Thoracic aorta (tissue), 2 donors: Measurements from ENCODE around the gene CADM4. TPM values are rescaled to one million over a fixed set of nuclear protein-coding genes. Genes with fewer than 3 reads are reported as not detected.
A peak's percentile ranks its signal among the peaks of the same experiment; 100 is the strongest.

Experiments used
- ATAC-seq: fragments of 150-250 bp; one replicate; pipeline ENCODE4 v1.8.0; 2017; ENCODE audit warnings: low read depth; ENCODE audit not compliant: insufficient number of reproducible peaks, low FRiP score
- DNase-seq: peaks from one replicate; pipeline ENCODE4 v3.0.0-alpha.2; 2020; ENCODE audit warnings: low spot score
- H3K27ac ChIP-seq, 2 donors: fragments of 200-600 bp; sonication (generic); 1 replicate in 1 of 2; 2 replicates in 1 of 2; pipeline ENCODE4 v1.5.1; 2016; ENCODE audit warnings: mild to moderate bottlenecking in 2 of 2, moderate library complexity in 2 of 2
- H3K27me3 ChIP-seq: fragments of 200-600 bp; sonication (generic); replicated peaks from 2 replicates; pipeline ENCODE4 v1.6.0; 2016; ENCODE audit warnings: mild to moderate bottlenecking; ENCODE audit not compliant: insufficient read depth
- H3K36me3 ChIP-seq: fragments of 200-600 bp; sonication (generic); one replicate; pipeline ENCODE4 v1.5.1; 2016
- H3K4me1 ChIP-seq, 2 donors: fragments of 200-600 bp; sonication (generic); 1 replicate in 1 of 2; 2 replicates in 1 of 2; pipeline versions ENCODE4 v1.5.1 to v1.6.0; 2016; ENCODE audit warnings: low read depth in 2 of 2, mild to moderate bottlenecking in 1 of 2; ENCODE audit not compliant: control insufficient read depth in 1 of 2
- H3K4me3 ChIP-seq: fragments of 200-600 bp; sonication (generic); 2 replicates; pipeline ENCODE4 v1.5.1; 2016; ENCODE audit warnings: mild to moderate bottlenecking
- H3K9me3 ChIP-seq: fragments of 200-600 bp; sonication (generic); 2 replicates; pipeline ENCODE4 v1.5.1; 2016
- CTCF ChIP-seq: fragments of 200-600 bp; sonication (generic); IDR thresholded peaks from one replicate; pipeline ENCODE4 v1.5.1; 2019; ENCODE audit warnings: antibody characterized with exemption
- total RNA-seq, 2 donors: library from RNA; depleted of rRNA; stranded (reverse); fragments of >200 nt; gene quantifications; one replicate each; pipeline versions ENCODE4 v1.1.0 to v1.2.3, GENCODE V29; 2016

CADM4 gene
- 1 to 10 TPM; 1.9 to 5.6 TPM for total RNA-seq

GRCh38 chr19:43639519-43640423 lies at the start of gene CADM4:
CADM4 (minus strand) TSS chr19:43639850; CDS start chr19:43639790, 60 bp downstream.
- TF ChIP-seq CTCF, result no peak

GRCh38 chr19:43688059-43688701 lies 48.5 kb upstream of the CADM4 start:
- Histone ChIP-seq H3K27me3 (no peaks in the 10 kb centered on the region), H3K4me3 (no peak overlapping the region), H3K9me3 (peaks cover 17% of the 10 kb centered on the region), H3K36me3 (no peaks in the 10 kb centered on the region), H3K4me1 (no peaks in the 10 kb centered on the region), H3K27ac (no peak overlapping the region)
- no peak for TF ChIP-seq CTCF
- ATAC-seq (no peak), DNase-seq (no peak)

More at GRCh38 chr19:43639519-43640423, at the start of gene CADM4:
- ATAC-seq, result no peak
- peaks cover 0 to 9% of the 10 kb centered on the region in 2 donors for H3K4me1 ChIP-seq
- no peaks in the 10 kb centered on the region for H3K27me3 ChIP-seq
- no peaks in the 10 kb centered on the region for H3K9me3 ChIP-seq
- H3K4me3 ChIP-seq, result peak within 1 kb of the TSS; percentile 74
- no peak for DNase-seq
- H3K36me3 ChIP-seq, result no peaks in the 10 kb centered on the region
- H3K27ac ChIP-seq, result no peak within 1 kb of the TSS

GRCh38 chr19:43687660-43687997 lies 48.0 kb upstream of the CADM4 start:
- DNase-seq (no peak), ATAC-seq (no peak)
- Histone ChIP-seq H3K4me1 (no peaks in the 10 kb centered on the region), H3K27me3 (no peaks in the 10 kb centered on the region), H3K27ac (no peak overlapping the region), H3K9me3 (peaks cover 17% of the 10 kb centered on the region), H3K36me3 (no peaks in the 10 kb centered on the region), H3K4me3 (no peak overlapping the region)
- no peak for TF ChIP-seq CTCF

- no peak for DNase-seq
- no peak overlapping the region for H3K27ac ChIP-seq
- TF ChIP-seq CTCF, result no peak
- H3K4me1 ChIP-seq, result no peaks in the 10 kb centered on the region
- ATAC-seq, result no peak
- H3K9me3 ChIP-seq, result no peaks in the 10 kb centered on the region
- H3K4me3 ChIP-seq, result no peak overlapping the region
- H3K36me3 ChIP-seq, result no peaks in the 10 kb centered on the region
- no peaks in the 10 kb centered on the region for H3K27me3 ChIP-seq
These were observed 44.7 kb upstream of the CADM4 start for GRCh38 chr19:43684326-43684725.

GRCh38 chr19:43683905-43684304 lies 44.3 kb upstream of the CADM4 start:
- no peak for ATAC-seq
- Histone ChIP-seq H3K27ac (no peak overlapping the region), H3K4me1 (no peaks in the 10 kb centered on the region), H3K36me3 (no peaks in the 10 kb centered on the region), H3K9me3 (no peaks in the 10 kb centered on the region), H3K27me3 (no peaks in the 10 kb centered on the region), H3K4me3 (no peak overlapping the region)
- DNase-seq, result no peak
- TF ChIP-seq CTCF, result no peak
